H1 (cell line): ENCODE results near the gene LRRC45.

Experiments used
- CTCF ChIP-seq, 3 experiments: IDR thresholded peaks; 1 replicate in 2 of 3; 2 replicates in 1 of 3; pipeline versions ENCODE4 v1.5.1 to v1.6.1; 2011; ENCODE audit warnings: low read length in 3 of 3, mild to moderate bottlenecking in 3 of 3, inconsistent platforms in 2 of 3, low read depth in 1 of 3, moderate library complexity in 1 of 3; ENCODE audit not compliant: insufficient read depth in 1 of 3; ENCODE audit errors: control extremely low read depth in 1 of 3
- POLR2A ChIP-seq, 2 experiments: IDR thresholded peaks; 1 replicate in 1 of 2; 2 replicates in 1 of 2; pipeline ENCODE4 v1.6.1; 2011; ENCODE audit warnings: low read depth in 2 of 2, low read length in 2 of 2, mild to moderate bottlenecking in 2 of 2; ENCODE audit errors: control extremely low read depth in 1 of 2
- RFX5 ChIP-seq: IDR thresholded peaks from 2 replicates; pipeline ENCODE4 v1.6.1; 2011; ENCODE audit warnings: low read depth, low read length, improper control_type of control experiment, borderline replicate concordance
- SIX5 ChIP-seq: IDR thresholded peaks from 2 replicates; pipeline ENCODE4 v1.6.1; 2011; ENCODE audit warnings: mild to moderate bottlenecking, low read depth, low read length
- TAF1 ChIP-seq: IDR thresholded peaks from 2 replicates; pipeline ENCODE4 v1.6.1; 2011; ENCODE audit warnings: mild to moderate bottlenecking, low read depth, low read length

GRCh38 chr17:82012640-82013295 is 10.3 kb upstream of the LRRC45 start:
- TF ChIP-seq POLR2A (IDR thresholded peaks at IDR 0.05; ENCODE audit: control extremely low read depth in 1 of 2, low read depth in 2 of 2, low read length in 2 of 2) = no peak
- TF ChIP-seq CTCF (IDR thresholded peaks at IDR 0.05; ENCODE audit: control extremely low read depth in 1 of 3, insufficient read depth in 1 of 3, low read depth in 1 of 3, low read length in 3 of 3) = no peak
- TF ChIP-seq TAF1 = no peak
- TF ChIP-seq SIX5 = no peak
- no peak for TF ChIP-seq RFX5
